Epithelial cell of esophagus (primary cell): Measurements from ENCODE around the gene KCND1.

Source experiments
- DNase-seq: peaks from one replicate; pipeline ENCODE4 v3.0.0; 2010; ENCODE audit warnings: low read depth
- H3K4me3 ChIP-seq: 2 replicates; pipeline ENCODE4 v1.5.1; 2011; ENCODE audit warnings: mild to moderate bottlenecking, low read length, control low read depth
- TF ChIP-seq, protein P1 (sequence below): IDR thresholded peaks from 2 replicates; pipeline ENCODE4 v1.5.1; 2011; ENCODE audit warnings: low read depth, mild to moderate bottlenecking, low read length, control low read depth, inconsistent platforms; ENCODE audit not compliant: insufficient read depth; ENCODE audit errors: missing control alignments

KCND1 gene

GRCh38 chrX:48975041-48975440 is 3.4 kb upstream of the KCND1 start:
- TF ChIP-seq, protein P1, sequence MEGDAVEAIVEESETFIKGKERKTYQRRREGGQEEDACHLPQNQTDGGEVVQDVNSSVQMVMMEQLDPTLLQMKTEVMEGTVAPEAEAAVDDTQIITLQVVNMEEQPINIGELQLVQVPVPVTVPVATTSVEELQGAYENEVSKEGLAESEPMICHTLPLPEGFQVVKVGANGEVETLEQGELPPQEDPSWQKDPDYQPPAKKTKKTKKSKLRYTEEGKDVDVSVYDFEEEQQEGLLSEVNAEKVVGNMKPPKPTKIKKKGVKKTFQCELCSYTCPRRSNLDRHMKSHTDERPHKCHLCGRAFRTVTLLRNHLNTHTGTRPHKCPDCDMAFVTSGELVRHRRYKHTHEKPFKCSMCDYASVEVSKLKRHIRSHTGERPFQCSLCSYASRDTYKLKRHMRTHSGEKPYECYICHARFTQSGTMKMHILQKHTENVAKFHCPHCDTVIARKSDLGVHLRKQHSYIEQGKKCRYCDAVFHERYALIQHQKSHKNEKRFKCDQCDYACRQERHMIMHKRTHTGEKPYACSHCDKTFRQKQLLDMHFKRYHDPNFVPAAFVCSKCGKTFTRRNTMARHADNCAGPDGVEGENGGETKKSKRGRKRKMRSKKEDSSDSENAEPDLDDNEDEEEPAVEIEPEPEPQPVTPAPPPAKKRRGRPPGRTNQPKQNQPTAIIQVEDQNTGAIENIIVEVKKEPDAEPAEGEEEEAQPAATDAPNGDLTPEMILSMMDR = no peak
- DNase-seq = no peak

DNA sequence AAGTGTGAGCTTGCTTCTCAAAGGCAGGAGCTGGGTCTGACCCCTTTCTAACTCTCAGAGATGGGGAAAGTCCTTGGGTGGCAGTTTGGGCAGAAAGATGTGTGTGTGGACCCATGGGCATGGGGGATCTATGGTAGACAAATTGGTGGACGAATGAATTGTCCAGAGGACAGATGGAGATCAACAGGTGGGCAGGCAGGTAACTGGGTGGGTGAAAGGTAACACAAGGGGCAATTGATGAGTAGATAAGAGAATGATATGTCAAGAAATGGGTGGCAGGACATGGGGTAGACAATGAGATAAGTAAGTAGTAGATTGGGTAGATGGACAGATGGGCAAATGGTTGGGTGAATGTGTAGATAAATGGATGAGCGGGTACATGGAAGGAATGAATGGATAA is 2.9 kb upstream of the KCND1 start:
- TF ChIP-seq, protein P1 = no peak
- H3K4me3 ChIP-seq = no peak overlapping the region
- DNase-seq = no peak

More at GRCh38 chrX:48975041-48975440, 3.4 kb upstream of the KCND1 start:
- no peak overlapping the region for H3K4me3 ChIP-seq

DNA sequence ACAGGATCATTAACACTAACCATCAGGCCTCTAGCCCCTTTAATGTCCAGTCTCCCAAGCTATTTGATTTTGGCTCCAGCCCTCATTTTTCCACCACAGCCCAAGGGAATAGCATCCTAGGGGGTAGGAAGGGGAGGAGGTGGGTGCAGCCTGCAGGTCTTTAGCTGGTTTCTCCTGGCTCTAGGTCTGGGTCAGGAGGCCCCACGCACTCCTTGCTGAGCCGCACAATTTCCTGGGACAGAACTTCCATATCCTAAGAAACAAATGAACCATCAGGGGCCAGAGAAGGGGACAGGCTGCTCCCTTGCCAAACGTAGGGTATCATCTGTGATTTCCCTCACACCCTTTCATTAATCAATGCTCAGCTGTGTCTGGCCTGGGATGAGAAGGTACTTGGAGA is 2.4 kb upstream of the KCND1 start:
- TF ChIP-seq, protein P1 = no peak
- no peak for DNase-seq
- no peak overlapping the region for H3K4me3 ChIP-seq

DNA sequence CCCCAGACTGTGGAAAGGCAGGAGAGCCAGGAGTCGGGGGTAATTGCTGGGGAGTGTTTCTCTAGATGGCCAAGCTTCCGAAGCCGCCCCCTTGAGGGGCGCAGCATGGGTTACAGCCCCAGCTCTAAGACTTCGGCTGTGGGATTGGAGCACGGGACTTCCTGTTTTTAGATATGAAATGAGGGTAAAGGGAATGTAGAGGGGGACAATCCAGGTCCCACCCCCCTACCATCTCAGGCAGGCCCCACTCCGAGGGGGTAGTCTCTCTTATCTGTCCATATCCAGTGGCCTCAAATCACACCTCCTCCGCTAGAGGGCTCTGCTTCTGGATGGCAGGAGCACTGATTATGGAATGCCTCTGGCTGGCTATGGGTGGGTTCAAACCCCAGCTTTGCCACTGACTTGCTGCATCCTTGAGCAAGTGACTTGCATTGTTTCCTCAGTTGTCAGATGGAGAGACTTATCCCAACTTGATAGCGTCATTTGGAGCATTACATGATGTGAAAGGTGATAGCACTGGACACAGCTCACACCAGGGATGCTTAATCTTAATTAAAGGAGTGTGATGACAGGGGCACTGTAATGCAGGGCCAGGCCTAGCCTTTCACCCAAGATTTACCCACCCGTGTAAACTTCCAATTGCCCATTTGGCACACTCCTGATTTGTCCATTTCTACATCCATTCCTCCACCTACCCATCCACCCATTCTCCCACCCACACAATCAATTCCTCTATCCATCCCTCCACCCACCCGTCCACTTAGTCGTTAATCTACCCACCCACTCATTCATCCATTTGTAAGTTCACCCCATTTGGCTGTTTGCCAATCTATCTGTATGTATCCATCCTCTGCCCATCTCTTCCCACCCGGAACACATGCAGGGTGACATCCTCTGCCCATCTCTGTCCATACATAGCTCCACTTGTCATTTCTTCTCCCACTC is 848 bp upstream of the KCND1 start:
- DNase-seq = peak; percentile 39
- TF ChIP-seq, protein P1 = peak; percentile 62
- H3K4me3 ChIP-seq = peak overlapping the region; percentile 13

DNA sequence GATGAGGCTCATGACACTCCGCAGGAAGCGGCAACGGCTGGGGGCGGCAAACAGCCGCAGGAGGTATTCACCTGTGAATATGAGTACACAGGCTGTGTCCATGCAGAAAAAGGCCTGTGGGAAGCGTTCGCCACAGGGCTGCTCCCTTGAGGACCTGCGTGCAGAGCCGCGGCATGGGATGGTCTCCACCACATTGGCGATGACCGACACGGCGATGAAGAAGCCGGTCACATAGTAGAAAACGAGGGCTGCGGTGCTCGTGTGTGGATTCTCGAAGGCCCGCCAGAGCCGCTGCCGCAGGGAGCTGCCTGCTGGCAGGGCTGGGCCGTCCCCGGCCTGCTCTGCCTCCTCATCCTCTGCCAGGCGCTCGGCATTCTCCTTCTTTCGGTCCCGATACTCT is 2.2 kb downstream of the KCND1 start:
- TF ChIP-seq, protein P1 = no peak
- DNase-seq = no peak
- no peak overlapping the region for H3K4me3 ChIP-seq

GRCh38 chrX:48968377-48968776 is 3.3 kb downstream of the KCND1 start:
- no peak for DNase-seq
- TF ChIP-seq, protein P1 = no peak
- no peak overlapping the region for H3K4me3 ChIP-seq
